Keratinocyte (primary cell): ENCODE results near the gene CNTNAP5. TPM values are rescaled to one million over a fixed set of nuclear protein-coding genes. Genes with fewer than 3 reads are reported as not detected.

Source experiments
- DNase-seq: peaks from one replicate; pipeline ENCODE4 v3.0.0-alpha.2; 2011; ENCODE audit warnings: low read depth, missing footprints, low spot score
- FAIRE-seq: peaks from 2 replicates; lab custom pipeline; 2011; peaks lifted over from hg19 to GRCh38; lab: Jason Lieb, UNC
- H2AFZ ChIP-seq: 2 replicates; pipeline ENCODE4 v1.6.0; 2012; ENCODE audit warnings: low read length, control low read depth, inconsistent platforms; ENCODE audit not compliant: control insufficient read depth
- H3K27ac ChIP-seq: 2 replicates; pipeline ENCODE4 v1.5.1; 2011; ENCODE audit warnings: low read length; ENCODE audit not compliant: control insufficient read depth, insufficient read depth
- H3K27me3 ChIP-seq: 3 replicates; pipeline ENCODE4 v1.6.0; 2011; ENCODE audit warnings: low read length; ENCODE audit not compliant: control insufficient read depth, insufficient read depth; ENCODE audit errors: extremely low read depth
- H3K36me3 ChIP-seq, 2 experiments: 2 replicates in 1 of 2; 3 replicates in 1 of 2; pipeline ENCODE4 v1.5.1; 2011; ENCODE audit warnings: low read length in 2 of 2, mild to moderate bottlenecking in 1 of 2; ENCODE audit not compliant: control insufficient read depth in 2 of 2, insufficient read depth in 2 of 2; ENCODE audit errors: extremely low read depth in 1 of 2
- H3K4me1 ChIP-seq: 3 replicates; pipeline ENCODE4 v1.5.1; 2011; ENCODE audit warnings: low read length; ENCODE audit not compliant: control insufficient read depth, insufficient read depth; ENCODE audit errors: extremely low read depth
- H3K4me2 ChIP-seq: 3 replicates; pipeline ENCODE4 v1.6.0; 2011; ENCODE audit warnings: low read depth, low read length; ENCODE audit not compliant: control insufficient read depth, insufficient read depth; ENCODE audit errors: extremely low read depth
- H3K4me3 ChIP-seq, 3 experiments: fragments of 200-600 bp in 1 of 3; sonication (generic) in 1 of 3; 2 replicates in 2 of 3; 3 replicates in 1 of 3; pipeline ENCODE4 v1.5.1; 2011 to 2016; ENCODE audit warnings: low read length in 3 of 3, mild to moderate bottlenecking in 3 of 3, control low read depth in 2 of 3, inconsistent platforms in 1 of 3, low read depth in 1 of 3, mixed read lengths in 1 of 3, mixed run types in 1 of 3, moderate library complexity in 1 of 3; ENCODE audit not compliant: control insufficient read depth in 2 of 3, insufficient read depth in 2 of 3; ENCODE audit errors: extremely low read depth in 1 of 3
- H3K79me2 ChIP-seq: 2 replicates; pipeline ENCODE4 v1.6.0; 2012; ENCODE audit warnings: low read length; ENCODE audit not compliant: control insufficient read depth, insufficient read depth
- H3K9ac ChIP-seq: 3 replicates; pipeline ENCODE4 v1.6.0; 2011; ENCODE audit warnings: low read length; ENCODE audit not compliant: control insufficient read depth, insufficient read depth; ENCODE audit errors: extremely low read depth
- H3K9me1 ChIP-seq: 3 replicates; pipeline ENCODE4 v1.6.0; 2011; ENCODE audit warnings: low read length; ENCODE audit not compliant: control insufficient read depth, insufficient read depth; ENCODE audit errors: extremely low read depth
- H3K9me3 ChIP-seq: 2 replicates; pipeline ENCODE4 v1.5.1; 2012; ENCODE audit warnings: low read depth, low read length; ENCODE audit not compliant: control insufficient read depth
- H4K20me1 ChIP-seq: 3 replicates; pipeline ENCODE4 v1.6.0; 2011; ENCODE audit warnings: low read length; ENCODE audit not compliant: control insufficient read depth, insufficient read depth; ENCODE audit errors: extremely low read depth
- EZH2 ChIP-seq: IDR thresholded peaks from one replicate; pipeline ENCODE4 v1.6.1; 2012; ENCODE audit warnings: inconsistent platforms, mild to moderate bottlenecking, low read length, moderate library complexity
- dilution Hi-C: fragments of 300-500 bp; cut with MboI; formaldehyde crosslinking; loops from one replicate; pipeline ENCODE4 v1.7.0; 2020; ENCODE audit warnings: low sequenced_read_pairs; ENCODE audit not compliant: extremely low pct_ligation_motif_present
- polyA plus RNA-seq, 5 experiments: library from polyadenylated mRNA; depleted of rRNA in 3 of 5; stranded (reverse) in 3 of 5; stranded (forward) in 1 of 5; unstranded in 1 of 5; fragments of >200 nt; gene quantifications; 1 replicate in 1 of 5; 2 replicates in 3 of 5; 3 replicates in 1 of 5; pipeline versions ENCODE4 v1.2.1 to v1.2.3, GENCODE V29; 2011 to 2012; ENCODE audit warnings: missing spikeins in 2 of 5, low read depth in 1 of 5, low replicate concordance in 1 of 5
- TF ChIP-seq, protein P1 (sequence below), 3 experiments: IDR thresholded peaks in 1 of 3; conservative IDR thresholded peaks in 1 of 3; optimal IDR thresholded peaks in 1 of 3; 2 replicates in 2 of 3; 3 replicates in 1 of 3; pipeline versions ENCODE3 to v1.5.1; 2011; ENCODE audit warnings: low read length in 3 of 3, mild to moderate bottlenecking in 3 of 3, moderate library complexity in 2 of 3, control low read depth in 1 of 3, inconsistent platforms in 1 of 3; ENCODE audit not compliant: insufficient read depth in 2 of 3; ENCODE audit errors: extremely low read depth in 1 of 3

CNTNAP5 gene
- polyA plus RNA-seq, 1 donor (not counting 4 experiments of a cell fraction or from before 2014, with no cell fraction given) = not detected

DNA sequence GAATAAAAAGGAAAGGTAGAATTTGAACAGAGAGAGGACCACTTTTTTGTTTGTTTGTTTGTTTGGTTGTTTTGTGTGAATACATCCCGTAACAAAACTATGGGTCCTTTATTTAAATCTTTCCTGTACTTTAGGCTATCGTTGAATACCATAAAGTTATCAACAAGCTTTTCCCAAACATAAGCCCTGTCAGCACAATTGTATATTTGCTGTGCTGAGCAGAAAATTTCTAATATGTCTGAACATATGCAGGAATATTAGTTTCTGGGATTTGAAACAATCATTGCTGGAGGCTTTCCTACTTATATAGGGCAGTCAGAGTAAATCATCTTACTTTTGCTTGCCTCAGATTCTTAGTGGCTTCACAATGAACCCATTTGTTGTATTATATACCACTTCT lies 536.4 kb downstream of the CNTNAP5 start:
- TF ChIP-seq, protein P1, sequence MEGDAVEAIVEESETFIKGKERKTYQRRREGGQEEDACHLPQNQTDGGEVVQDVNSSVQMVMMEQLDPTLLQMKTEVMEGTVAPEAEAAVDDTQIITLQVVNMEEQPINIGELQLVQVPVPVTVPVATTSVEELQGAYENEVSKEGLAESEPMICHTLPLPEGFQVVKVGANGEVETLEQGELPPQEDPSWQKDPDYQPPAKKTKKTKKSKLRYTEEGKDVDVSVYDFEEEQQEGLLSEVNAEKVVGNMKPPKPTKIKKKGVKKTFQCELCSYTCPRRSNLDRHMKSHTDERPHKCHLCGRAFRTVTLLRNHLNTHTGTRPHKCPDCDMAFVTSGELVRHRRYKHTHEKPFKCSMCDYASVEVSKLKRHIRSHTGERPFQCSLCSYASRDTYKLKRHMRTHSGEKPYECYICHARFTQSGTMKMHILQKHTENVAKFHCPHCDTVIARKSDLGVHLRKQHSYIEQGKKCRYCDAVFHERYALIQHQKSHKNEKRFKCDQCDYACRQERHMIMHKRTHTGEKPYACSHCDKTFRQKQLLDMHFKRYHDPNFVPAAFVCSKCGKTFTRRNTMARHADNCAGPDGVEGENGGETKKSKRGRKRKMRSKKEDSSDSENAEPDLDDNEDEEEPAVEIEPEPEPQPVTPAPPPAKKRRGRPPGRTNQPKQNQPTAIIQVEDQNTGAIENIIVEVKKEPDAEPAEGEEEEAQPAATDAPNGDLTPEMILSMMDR (optimal IDR thresholded peaks at IDR 0.05 in 1 of 3, IDR thresholded peaks at IDR 0.05 in 1 of 3, conservative IDR thresholded peaks at IDR 0.05 in 1 of 3; ENCODE audit: extremely low read depth in 1 of 3, insufficient read depth in 2 of 3, low read length in 3 of 3) = no peak
- no peak for TF ChIP-seq EZH2
- Histone ChIP-seq H3K36me3 (no peaks in the 10 kb centered on the region), H2AFZ (no peak overlapping the region), H3K4me2 (no peak overlapping the region), H3K9ac (no peak overlapping the region), H3K27ac (no peak overlapping the region), H3K9me3 (no peaks in the 10 kb centered on the region), H3K4me3 (no peak overlapping the region), H4K20me1 (no peaks in the 10 kb centered on the region), H3K79me2 (no peaks in the 10 kb centered on the region), H3K27me3 (no peaks in the 10 kb centered on the region), H3K9me1 (no peaks in the 10 kb centered on the region), H3K4me1 (no peaks in the 10 kb centered on the region)
- DNase-seq (no peak), FAIRE-seq (no peak)
- dilution Hi-C loops = no loop called here

DNA sequence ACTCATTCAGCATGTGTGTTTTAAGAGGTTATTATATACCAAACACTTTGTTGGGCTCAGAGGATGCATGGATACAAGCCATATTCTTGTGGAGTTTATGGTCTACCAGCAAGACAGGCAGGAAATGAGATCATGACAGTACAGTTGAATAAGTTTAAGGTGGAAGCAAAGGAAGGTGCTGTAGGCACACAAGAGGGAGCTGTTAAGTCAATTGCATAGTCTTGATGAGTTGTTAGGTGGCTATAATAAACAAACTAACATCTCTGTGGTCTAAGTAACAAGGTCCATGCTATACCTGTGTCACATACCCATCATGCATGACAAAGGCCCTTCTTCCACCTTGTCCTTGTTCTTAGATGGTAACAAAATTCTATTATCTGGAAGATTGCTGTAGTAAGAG lies 538.3 kb downstream of the CNTNAP5 start:
- no peak for DNase-seq
- TF ChIP-seq, protein P1 (optimal IDR thresholded peaks at IDR 0.05 in 1 of 3, IDR thresholded peaks at IDR 0.05 in 1 of 3, conservative IDR thresholded peaks at IDR 0.05 in 1 of 3; ENCODE audit: extremely low read depth in 1 of 3, insufficient read depth in 2 of 3, low read length in 3 of 3) = no peak
- TF ChIP-seq EZH2 = no peak
- Histone ChIP-seq H3K4me2 (no peak overlapping the region), H3K27me3 (no peaks in the 10 kb centered on the region), H3K9ac (no peak overlapping the region), H2AFZ (no peak overlapping the region), H3K27ac (no peak overlapping the region), H3K9me1 (no peaks in the 10 kb centered on the region), H3K9me3 (no peaks in the 10 kb centered on the region), H3K79me2 (no peaks in the 10 kb centered on the region), H3K4me3 (no peak overlapping the region), H3K36me3 (no peaks in the 10 kb centered on the region), H4K20me1 (no peaks in the 10 kb centered on the region), H3K4me1 (no peaks in the 10 kb centered on the region)
- dilution Hi-C loops = no loop called here
- no peak for FAIRE-seq
